ENCODE results near the gene SRP72.

The SRP72 gene

GRCh38 chr4:56465599-56466295 is 1.7 kb upstream of the SRP72 start:
- peak; percentile 78 for DNase-seq (ENCODE audit: low spot score)

DNA sequence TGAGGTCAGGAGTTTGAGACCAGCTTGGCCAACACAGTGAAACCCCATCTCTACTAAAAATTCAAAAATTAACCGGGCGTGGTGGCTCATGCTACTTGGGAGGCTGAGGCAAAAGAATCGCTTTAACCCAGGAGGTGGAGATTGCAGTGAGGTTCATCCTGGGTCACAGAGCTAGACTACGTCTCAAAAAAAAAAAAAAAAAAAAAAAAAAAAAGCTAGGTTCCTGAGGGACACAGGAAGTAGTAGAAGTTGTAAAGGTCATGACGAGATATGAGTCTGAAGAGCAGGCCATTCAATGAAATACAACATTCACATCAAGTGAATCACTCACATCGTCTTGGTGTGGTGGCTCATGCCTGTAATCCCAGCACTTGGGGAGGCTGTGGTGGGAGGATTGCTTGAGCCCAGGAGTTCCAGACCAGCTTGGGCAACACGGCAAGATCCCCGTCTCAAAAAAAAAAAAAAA is 1.1 kb upstream of the SRP72 start:
- DNase-seq (ENCODE audit: low spot score) = peak; percentile 99

DNA sequence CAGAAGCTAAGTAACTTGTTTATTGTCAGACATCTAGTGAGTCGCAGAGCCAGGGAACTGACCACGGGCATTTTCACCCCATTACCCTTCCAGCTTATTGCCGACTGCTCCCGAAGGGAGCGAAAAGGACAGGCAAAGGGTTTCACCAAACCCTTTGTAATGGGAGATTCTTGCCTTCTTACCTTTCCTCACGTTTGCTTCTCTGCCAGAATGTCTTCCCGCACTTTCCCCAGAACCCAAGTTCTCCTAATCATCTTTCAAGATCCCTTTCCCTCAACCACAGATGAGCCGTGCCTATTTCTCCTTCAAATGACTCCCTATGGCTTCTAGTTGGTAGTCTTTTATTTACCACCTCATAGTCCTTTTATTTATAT is 520 bp upstream of the SRP72 start:
- DNase-seq (ENCODE audit: low spot score) = no peak

DNA sequence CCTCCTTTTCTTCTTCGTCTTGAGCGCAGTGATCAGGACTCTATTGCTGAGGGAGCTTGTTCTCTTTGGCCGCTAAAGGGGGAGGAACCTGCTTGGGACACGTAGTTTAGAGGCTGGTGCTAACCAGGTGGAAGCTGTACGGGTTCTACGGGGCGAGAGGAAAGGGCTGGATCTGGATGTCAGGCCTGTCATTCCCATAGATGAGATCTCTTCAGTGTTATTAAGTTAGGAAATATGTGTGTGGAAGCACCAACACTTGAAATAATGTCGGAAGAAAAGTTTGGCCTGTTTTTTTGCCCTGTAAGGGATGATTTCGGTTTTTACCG is 643 bp downstream of the SRP72 start:
- DNase-seq (ENCODE audit: low spot score) = peak; percentile 67

DNA sequence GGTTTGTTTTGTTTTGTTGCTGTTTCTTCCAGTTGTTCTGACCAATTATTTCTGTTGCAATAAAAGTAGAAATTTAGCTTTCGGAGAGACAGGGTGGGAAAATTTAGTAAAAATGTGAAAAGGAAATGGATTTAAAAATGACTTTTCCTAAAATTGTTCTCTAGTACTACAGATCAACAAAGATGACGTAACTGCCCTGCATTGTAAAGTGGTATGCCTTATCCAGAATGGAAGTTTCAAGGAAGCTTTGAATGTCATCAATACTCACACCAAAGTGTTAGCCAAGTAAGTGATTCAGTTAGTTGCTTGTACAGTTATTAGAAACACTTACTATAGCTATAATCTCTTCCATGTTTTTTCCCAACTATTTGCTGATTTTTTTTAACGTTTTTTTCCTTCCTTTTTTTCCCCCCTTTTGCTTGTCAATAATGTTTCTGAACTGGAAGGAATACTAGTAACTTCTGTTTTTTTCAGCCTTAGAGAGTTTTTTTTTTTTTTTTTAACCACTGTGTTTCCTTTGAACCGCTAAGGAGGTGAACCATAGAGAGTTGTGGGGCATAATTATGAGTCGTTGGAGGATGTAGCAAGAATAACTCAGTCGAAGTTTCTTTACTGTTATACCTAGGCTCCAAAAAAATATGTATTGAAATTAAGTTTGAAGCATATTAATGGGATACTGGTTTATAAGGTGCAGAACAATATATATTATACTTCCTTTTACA is 2.2 kb downstream of the SRP72 start:
- no peak for DNase-seq (ENCODE audit: low spot score)

- no peak for DNase-seq (ENCODE audit: low spot score)
Observed at GRCh38 chr4:56475917-56476316, 8.5 kb downstream of the SRP72 start.

GRCh38 chr4:56477192-56477702 is 9.8 kb downstream of the SRP72 start:
- DNase-seq (ENCODE audit: low spot score) = no peak

DNA sequence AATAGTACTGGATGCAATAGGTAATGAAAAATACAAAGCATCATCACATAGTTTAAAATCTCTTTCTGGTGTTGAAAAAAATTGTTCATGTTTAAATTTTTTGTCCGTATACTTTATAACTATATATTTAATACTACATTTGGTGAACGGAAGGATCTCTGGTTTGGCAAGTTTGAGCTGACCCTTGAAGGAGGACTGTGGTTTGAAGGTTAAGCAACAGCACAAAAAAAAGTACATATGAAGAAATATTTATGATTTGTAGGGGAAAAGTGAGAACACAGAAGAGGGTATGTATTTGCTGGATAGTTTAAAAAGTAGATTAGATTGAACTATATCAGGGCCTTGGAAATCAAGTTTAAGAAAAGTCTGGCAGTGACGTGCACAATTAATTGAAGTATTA is 13.3 kb downstream of the SRP72 start:
- no peak for DNase-seq (ENCODE audit: low spot score)

GRCh38 chr4:56496241-56496640 is 28.8 kb downstream of the SRP72 start:
- DNase-seq (ENCODE audit: low spot score) = no peak

GRCh38 chr4:56505269-56506130 is 38.1 kb downstream of the SRP72 start, which contains the start of gene ARL9:
TSS of gene ARL9 (plus strand) at chr4:56505791. CDS start at chr4:56505863, 72 bp downstream.
- DNase-seq (ENCODE audit: low spot score) = peak; percentile 61

- no peak for DNase-seq (ENCODE audit: low spot score)
Observed at GRCh38 chr4:56511098-56511497, 43.7 kb downstream of the SRP72 start.

- DNase-seq (ENCODE audit: low spot score) = no peak
Observed at GRCh38 chr4:56512166-56512565, 44.7 kb downstream of the SRP72 start.

DNA sequence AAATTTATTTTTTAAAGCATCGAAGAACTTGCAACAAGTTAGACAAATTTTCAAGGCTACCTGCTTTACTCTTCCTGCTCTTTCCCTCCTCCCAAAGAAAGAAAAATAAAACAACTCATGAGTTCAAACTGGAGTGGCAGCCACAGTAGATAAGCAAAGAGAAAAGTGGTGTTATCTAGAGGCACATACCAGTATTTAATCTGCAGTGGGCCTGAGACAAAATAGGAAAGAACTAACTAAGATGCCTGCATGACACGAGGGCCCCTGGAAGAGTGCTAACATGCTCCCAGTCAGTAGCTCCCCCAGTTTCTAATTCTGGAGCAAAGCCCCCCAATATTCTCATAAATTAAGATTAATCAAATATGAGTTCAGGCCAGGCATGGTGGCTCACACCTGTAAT is 46.1 kb downstream of the SRP72 start:
- DNase-seq (ENCODE audit: low spot score) = no peak

DNA sequence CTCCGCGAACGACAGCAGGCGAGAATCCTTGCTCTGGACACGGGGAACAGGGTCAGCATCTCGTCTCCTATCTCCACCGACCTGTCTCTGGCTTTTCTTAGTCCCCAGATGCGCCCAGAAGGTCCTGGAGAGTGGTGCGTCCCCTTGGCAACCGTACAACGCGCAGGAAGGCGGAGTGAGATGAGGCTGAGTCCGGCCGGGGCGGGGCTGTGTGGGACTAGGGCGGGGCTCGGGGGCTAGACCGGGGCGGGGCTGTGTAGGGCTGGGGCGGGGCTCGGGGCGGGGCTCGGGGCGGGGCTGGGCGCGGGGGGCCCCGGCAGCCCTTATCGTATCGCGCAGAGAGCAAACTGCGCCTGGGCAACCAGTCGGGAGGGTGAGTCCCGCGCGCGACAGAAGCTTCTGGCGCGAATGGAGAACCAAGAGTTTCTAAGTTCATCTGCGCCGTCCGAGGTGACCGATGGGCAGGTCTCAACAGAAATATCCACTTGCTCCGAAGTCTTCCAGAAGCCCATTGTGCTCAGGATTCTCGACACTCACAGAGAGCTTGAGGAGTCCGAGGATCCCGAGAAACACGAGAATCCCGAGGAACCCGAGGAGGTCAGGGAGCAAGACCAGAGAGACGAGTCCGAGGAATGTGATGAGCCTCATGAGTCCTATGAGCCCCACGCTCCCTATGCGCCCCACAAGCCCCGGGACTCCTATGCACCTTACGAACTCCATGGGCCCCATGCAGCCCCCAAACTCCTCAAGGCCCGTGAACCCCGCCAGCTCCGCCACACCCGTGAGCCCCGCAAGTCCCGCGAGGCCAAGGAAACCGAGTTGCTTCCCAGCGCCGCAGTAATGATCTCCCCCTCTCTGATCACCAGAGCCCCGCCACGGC is 63.1 kb downstream of the SRP72 start:
- no peak for DNase-seq (ENCODE audit: low spot score)

GRCh38 chr4:56531149-56531770 is 63.8 kb downstream of the SRP72 start:
- no peak for DNase-seq (ENCODE audit: low spot score)

DNA sequence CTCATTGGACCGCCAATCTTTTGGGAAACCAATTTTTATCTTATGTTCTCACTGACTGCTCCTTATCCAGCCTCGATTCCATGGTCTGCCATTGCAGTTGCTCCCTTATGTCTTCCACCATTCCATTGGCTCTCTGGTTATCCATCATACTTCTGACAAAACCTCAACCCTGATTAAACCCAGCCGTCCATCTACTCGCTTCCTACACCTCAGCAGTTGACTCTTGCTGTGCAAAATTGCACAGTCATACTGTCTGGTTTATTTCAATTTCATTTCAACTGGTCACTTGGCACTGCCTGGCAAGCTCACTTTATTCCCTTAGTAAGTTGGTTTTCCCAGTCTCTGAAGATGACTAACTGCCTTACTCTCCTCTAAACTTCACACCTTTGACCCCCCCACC is 64.4 kb downstream of the SRP72 start:
- no peak for DNase-seq (ENCODE audit: low spot score)

DNA sequence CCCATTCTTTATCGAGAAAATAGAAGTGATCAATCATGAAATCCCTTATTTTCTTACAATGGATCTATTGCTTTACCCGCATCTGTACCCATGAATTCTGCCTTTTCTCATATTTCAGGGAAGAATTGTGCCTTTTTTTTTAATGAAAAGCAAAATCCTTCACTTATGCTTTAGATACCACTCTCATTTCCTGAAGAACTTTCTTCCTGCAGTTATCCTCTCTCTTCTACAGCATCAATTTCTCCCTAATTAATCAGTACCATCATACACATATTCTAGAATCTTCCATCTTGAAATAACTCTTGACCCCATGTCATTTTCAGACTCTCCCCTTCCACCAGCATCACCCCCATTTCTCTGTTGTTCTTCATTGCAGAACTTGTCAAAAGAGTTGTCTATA is 64.8 kb downstream of the SRP72 start:
- no peak for DNase-seq (ENCODE audit: low spot score)

GRCh38 chr4:56535915-56536314 is 68.5 kb downstream of the SRP72 start:
- DNase-seq (ENCODE audit: low spot score) = no peak

GRCh38 chr4:56537147-56537546 is 69.7 kb downstream of the SRP72 start:
- DNase-seq (ENCODE audit: low spot score) = no peak

GRCh38 chr4:56540826-56541225 is 73.4 kb downstream of the SRP72 start:
- DNase-seq (ENCODE audit: low spot score) = no peak

- DNase-seq (ENCODE audit: low spot score) = peak; percentile 87
Observed at GRCh38 chr4:56544573-56545131, 77.2 kb downstream of the SRP72 start.
